Glomerular visceral epithelial cell (primary cell): ENCODE results near the gene MTSS2.

Experiments used
- DNase-seq: peaks from one replicate; pipeline ENCODE4 v3.0.0-alpha.2; 2016; ENCODE audit errors: extremely low spot score

The MTSS2 gene

DNA sequence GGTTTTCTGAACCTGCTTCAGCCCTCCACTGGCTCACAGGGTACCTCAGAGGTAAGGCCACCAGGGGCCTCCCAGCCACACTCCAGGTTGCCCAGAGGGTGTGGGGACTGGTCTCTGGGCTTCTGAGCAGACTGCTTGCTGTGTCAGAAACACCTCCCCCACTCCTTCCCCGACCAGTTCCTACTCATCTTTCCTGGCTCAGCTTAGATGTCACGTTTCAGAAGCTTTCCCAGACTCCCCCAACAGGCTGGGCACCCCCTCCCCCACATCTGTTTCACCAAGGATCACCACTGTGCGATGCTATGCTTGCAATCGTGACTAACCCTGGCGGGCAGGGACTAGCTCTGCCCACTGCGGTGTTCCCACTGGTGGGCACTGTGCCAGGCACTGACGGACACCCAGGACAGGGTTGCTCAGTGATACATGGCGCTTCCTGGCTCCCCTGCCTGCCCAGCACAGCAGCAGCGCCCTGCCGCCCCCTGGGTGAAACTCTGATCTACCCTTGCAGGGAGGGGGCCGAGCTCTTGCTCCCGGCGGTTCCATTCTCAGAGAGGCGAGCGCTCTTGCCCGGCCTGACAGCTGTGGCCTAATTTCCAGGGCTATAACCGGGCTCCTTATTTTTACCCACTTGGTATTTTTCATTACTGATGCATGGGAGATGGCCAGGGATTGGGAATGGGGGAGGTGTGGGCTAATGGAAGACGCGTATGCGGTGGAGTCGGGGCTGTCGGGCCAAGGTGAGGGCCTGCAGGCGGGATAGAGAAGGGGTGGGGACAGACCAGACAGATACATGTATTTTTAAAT lies 29.4 kb upstream of the MTSS2 start:
- DNase-seq = peak; percentile 99

DNA sequence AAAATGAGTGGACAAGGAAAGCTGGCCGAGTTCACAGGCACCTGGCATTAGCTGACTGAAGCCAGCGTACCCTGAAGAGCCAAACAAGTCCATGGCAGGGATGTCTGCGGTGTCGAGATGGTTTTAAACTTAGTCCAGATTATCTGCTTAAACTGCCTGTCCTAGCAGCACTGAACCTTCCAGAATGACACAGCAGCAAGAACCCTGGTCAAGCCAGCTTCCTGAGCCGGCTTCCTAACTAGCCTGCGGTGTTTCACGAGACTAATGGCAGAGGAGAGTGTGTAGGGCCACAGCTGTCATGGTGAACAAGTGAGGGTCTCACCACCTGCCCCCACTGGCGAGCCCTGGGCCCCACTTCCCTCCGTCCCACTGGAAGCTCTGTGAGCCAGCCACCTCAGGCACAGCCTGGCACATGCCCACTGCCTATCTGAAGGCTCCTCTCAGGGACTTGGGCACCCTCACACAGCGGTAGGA lies 28.8 kb upstream of the MTSS2 start:
- DNase-seq = no peak

DNA sequence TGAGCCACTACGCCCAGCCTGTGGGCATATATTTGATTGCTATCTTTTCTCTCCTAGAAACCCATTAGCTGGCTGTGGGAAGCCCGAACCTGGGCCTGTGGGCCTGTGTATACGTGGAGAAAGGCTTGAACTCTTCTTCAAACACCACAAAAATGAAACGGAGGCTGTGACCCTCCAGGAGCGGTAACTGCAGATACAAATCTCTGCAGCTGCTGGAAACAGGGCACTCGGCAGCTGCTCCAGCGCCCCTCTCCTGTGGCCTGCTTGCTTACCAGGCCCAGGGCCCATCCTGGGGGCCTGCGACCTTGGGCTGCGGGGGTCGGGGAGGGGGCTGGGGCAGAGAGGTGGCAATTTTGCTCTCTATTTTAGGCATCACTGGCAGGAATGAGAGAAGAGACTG lies 28.0 kb upstream of the MTSS2 start:
- DNase-seq = no peak

DNA sequence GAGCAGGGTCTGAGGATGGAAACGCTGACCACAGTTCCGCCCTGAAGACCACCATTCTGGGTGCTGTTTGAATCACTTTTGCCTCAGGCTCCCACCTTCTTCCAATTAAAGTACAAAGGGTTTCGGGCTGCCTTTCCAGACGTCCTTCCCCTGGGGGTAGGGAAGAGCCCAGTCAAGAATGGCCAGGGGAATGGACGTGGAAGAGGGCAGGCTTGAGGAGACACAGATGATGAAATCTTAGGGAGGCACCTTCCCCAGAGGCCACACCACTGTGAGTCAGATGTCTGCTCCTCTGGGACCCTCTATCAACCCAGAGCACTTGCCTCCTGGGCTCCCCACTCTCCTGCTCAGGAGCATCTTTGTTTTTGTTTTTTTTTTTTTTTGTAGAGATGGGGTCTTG lies 27.5 kb upstream of the MTSS2 start:
- DNase-seq = no peak

DNA sequence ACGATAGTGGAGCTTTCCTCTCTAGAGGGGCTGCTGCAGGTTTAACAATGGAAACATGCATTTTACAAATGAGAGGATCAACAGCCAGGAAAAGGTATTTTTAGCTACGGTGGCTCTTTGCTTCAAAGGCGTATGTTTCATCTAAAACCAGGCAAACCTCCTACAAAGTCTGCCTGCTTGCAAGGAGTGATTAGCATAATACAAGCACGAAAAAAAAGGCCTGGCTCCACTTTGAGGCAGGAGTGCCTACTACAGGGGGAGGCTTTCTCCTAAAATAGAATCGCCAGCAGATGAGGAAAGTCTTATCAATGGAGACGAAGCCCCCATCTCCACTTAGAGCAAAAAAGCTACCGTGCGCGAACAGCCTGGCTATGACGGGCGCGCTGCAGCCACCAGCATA lies 27.1 kb upstream of the MTSS2 start:
- no peak for DNase-seq

DNA sequence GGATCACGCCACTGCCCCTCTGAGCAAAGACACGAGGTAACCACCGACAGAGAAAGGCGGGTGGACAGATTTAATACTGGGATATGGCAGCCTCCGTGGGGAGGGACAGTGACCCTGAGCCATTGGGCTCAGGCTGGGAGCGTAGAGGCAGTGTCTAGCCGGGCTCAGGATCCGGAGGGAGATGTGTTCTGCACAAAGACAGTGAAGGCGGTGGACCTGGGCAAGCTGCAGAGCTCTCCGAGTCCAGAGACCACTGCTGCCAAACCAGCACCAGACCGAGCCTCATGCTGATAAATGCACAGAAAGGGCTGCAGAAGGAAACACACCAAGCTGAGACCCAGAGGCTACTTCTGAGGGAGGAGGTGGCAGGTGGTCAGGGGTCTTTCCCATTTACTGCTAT lies 26.5 kb upstream of the MTSS2 start:
- no peak for DNase-seq

DNA sequence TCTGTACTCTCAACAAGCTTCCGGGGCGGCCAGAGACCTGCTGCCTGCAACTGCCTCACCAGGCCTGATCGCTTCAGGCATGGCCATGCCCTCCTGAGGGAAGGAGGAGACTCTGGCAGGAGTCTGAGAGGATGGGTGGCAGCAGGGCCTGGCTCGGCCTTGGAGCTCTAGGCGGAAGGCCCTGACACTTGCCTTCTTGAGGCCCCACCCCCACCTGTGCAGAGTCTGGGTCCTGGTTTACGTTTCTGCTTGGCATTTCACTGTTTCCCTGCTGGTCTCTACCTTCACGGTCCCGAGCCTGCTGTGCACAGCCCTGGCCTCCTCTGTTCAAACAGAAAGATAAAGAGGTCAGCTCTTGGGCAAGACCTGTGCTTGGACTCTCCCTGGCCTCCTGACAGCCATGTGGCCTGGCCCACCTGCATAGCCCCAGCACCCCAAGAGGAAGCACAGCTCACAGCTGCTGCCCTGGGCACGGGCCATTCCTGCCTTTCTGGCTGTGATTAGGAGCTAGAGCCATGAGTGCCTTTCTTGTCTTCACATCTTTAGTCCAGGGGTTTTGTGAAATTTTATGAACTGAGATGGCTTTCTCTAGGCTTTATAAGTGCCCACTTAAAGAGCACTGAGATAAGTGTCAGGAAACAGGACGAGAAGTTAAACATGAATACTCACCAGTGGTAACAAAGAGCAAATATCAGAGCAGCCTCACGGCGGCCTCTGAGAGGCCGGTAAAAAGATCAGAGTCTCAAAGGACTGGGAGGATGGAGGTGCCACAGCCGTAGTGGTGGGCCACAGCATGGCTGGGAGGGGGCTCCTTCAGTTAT lies 25.6 kb upstream of the MTSS2 start:
- DNase-seq = no peak

DNA sequence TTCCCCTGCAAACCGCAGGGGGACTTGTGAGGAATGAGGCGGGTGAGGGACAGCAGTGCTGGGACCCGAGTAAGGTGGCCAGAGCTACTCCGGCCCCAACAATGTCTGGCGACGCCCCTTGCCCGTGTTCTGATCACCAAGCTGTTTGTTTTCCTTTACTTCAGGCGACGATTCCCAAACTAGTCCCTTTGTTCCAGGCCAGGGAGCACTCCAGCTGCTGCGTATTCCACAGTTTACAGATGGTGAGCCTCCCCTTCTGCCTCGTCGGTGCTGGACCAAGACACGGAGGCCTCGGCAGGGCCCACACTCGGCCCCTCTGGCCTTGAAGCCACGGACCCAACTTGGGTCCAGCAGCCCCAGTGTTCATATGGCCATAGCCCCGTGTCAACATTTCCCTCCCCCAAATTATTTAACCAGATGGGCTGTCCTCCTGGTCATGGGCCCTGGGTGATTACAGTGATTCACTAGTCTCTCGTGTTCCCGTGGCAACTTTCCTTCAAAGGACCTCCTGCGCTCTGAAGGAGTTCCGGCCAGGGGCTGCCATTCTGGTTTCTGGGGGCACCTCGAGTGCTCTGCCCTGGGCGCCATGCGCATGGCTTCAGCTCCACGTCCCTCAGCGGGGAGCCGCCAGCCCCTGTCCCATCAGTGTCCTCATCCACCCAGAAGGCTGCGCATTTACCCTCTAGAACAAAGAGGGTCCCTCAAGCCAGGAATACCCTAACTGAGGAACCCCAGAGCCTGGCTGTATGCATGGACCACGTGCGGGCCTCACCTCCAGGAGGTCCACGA lies 24.8 kb upstream of the MTSS2 start:
- DNase-seq = no peak

DNA sequence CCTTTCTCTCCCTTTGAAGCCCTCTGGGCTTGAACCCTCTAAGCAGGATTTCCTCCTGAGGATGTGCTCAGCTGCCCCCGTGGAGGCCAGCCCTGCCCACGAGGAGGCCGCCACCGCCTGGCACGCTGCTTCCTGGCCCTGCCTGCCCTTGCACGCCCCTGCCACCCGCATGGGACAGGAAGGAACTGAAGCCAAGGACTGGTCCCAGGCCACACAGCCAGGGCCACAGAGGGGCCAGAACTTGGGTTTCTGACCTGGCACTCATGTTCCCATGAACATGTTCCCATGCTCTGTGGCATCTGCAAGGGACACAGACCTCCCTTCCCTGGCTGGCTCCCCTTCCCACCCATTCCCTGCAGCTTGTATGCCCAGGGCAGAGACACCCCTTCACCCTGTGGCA lies 24.1 kb upstream of the MTSS2 start:
- DNase-seq = no peak

DNA sequence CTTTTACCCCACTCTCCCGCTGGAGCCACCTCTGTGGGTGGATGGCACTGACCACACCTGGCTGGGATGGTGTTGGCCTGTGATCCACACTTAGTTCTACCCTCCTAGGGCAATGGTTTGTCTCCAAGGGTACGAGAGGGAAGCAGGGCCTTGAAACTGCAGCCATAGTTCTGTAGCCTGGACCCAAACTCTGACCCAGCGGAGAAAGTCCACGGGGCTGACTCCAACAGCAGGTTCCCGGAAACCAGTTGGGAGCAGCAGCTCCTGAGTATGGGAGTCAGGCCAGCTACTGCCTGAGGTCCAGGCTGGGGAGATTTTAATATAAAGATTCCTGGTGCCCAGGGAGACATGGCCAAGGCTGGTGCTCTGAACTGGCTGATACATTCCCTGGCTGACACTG lies 23.6 kb upstream of the MTSS2 start:
- DNase-seq = no peak

DNA sequence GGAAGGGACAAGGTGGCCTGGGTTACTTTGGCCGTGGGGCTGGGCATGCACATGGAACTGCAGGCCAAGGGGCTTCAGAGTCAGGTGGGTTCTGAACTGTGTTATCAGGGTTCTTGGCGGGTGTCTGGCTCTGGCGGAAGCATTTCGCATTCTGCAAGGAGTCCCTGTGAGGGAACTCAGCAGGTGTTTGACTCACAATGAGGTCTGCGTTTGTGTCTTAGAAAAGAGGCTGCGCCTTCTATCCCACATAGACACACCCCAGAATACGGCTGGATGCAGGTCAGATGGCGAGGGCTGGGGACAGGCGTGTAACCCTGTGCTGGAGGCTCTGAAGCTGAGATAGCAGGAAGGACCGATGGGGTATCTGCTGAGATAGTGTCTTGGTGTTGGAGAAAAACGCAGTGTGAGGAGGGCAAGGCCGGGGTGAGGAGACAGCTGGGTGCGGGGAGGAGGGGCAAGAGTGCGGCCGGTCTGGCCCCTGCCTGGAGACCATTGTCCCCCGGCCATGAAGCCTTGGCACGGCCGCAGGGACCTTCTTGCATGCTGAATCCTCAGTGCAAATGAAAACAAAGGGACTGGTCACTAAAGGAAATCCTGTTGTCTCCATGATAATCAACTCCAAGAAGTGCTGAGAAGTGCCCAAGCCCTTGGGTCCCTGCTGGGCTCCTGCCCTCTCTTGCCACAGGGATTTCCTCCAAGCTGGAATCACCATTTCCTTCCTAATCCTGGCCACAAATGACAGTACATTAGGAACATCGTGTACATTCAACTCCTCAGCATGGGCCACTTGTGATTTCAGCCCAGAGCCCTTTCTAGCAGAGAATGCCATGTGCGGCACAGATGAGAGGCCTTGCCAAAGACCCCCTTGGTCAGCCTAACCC lies 22.8 kb upstream of the MTSS2 start:
- no peak for DNase-seq

DNA sequence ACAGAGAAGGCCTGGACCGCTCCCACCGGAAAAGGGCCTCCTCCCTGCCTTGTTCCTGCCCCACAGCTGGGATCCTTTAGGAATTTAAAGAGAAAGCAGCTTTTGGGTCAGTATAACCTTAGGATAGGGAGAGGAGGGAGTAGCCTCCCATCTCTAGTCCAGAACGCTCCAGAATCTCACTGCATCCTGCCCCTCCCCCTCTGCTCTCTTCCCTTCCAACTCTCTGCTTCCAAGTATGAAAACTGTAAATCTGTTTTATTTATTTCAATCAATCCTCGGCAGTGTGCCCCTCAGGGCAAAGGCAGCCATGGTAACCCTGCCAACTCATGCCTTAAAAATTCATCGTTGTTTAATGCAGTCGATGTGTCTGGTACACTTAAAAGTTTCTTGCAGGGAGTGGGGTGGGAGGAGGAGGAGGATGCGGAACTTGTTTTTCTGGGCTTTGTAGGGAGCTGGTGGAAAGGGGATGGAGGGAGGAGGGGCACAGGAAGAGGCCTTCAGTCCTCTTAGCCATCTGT lies 21.2 kb upstream of the MTSS2 start:
- DNase-seq = peak; percentile 33

DNA sequence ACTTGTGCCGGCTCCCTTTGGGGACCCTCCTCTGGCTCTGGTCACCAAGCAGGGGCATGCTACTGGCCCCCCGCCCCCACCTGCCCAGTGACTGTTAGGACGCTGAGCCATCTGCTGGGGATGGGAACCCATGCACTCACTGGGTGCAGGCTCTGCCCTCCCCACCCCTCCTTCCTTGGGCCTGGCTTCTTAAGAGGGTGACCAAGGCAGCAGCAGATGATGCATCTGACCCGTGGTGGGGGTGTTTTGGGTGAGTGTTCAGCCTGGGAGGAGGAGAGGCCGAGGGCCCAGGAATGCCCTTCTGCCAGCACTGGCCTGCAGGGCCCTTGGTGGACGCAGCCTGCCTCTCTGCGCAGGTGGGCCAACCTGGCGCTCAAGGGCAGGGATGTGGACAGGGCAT lies 19.2 kb upstream of the MTSS2 start:
- DNase-seq = no peak

DNA sequence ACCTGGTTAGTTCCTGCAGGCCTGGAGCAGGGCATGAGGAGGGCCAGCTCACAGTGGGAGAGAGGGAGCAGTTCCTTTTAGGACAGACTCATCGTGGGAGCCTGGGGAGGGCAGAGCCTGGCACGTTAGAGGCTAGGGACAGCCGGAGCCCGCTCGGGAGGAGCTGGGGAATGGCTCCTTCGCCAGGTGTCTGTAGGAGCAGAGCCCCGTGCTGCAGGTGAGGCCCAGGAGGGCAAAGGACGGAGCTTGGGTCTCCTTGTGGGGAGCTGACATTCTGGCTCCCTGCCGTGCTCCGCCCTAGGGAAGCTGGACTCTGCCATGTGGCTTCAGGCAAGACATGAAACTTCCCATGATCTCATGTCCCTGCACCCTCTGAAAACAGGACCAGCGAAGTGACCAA lies 18.7 kb upstream of the MTSS2 start:
- DNase-seq = no peak

DNA sequence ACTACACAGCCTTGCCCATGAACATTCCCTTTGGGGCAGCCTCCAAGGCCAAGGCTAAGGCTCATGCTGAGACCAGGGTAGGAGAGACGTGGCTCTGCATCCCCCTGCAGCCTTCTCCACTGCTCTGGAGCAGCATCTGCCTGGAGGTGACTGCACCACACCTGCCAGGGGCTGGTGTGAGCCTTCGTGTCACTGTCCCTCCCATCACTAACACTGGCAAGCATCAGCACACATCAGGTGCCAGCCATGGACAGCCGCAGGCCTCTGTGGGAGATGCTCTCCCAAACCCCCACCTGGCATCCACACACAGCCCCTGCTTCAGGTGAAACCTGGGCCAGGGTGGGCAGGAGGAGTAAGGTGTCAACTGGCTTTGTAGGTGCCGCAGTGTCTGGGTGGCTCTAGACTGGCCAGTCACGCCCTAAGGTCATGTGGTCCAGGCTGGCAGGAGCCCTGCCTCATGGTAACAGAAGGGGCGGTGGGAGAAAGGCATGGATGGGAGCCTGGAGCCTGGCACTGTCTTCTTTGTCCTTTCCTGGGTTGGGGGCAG lies 18.1 kb upstream of the MTSS2 start:
- DNase-seq = no peak

DNA sequence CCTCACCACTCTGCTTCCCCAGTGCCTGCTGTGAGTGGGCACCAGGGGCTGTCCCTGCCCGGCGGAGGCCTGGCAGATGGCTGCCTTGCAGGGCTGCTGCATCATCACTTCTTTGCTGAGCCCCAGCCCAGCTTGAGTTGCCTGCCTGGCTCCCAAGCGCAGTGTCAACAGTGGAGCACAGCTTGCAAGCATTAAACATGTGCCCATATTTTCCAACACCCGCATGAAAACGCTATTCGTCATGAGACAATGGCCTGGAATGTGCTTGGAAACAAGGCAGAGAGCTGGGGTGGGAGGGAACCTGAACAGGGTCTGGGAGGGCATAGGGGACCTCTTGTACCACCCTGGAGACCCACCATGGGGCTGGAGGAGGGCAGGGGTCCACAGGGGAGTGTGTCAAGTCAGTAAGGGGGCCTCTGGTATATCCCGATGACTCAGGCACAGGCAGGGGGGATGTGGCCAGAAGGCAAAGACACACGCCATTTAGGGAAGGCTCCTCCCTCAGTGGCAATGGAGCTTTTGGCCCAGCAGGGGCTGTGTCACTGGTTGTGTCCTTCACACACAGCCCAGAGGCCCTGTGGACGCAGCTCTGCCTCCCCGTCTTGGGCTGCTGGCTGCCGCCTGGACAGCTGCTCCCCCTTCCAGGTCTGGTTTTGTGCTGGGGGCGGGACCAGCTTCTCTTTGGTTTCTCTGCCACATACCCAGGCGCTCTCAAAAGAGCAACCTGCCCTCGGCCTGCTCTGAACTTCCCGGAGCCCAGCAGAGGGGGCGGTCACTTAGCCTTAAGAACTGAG lies 17.4 kb upstream of the MTSS2 start:
- DNase-seq = peak; percentile 20

DNA sequence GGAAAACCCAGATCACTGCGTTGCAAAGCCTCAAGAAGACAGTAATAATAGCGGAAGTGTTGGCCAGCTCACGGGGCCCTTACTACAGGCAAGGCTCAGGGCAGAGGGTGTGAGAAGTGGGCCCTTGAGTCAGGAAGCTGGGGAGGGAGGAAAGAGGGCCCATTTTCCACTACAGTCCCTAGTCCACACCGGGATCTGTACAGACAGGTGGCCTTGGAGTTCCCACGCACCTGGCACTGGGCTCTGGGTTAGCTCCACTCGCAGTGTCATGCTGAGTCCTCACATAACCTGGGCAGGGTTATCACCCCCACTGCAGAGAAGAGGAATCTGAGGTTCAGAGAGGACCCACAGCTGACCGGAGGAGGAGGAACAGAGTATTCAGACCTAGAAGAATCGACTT lies 16.8 kb upstream of the MTSS2 start:
- DNase-seq = no peak

DNA sequence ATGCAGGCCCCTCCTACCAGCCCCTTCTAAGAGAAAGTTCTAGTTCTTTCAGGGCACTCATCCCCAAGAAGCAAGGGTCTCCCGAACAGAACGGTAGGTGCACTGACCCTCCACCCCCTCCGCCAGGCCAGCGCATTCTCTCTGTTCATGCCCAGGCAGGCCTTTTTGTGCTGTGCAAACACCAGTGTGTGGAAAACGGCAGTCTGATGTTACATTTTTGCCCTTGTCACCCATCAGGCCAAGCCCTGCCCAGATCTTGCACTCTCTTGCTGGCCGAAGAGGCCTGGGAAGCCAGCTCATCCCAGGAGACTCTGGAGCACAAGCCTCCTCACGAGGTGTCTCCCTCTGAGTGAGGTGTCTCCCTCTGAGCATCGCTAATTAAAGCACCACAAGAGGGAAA lies 16.1 kb upstream of the MTSS2 start:
- DNase-seq = no peak

DNA sequence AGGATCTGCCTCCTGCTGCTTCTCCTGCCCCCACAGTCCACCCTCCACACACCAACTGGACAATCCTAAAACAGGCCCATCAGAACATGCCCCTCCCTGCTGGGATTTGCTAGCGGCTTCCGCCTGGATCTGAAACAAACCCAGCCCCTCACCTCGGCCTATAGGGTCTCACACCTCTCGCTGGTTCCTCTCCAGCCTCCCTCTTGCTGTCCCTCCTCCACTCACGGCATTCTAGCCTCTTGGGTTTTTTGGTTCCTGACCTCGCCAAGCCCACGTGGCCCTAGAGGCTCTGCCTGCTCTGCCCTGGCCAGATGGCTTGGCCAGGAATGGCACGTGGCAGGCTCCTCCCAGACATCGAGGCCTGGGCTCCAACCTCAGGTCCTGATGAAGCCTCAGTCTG lies 15.7 kb upstream of the MTSS2 start:
- no peak for DNase-seq

DNA sequence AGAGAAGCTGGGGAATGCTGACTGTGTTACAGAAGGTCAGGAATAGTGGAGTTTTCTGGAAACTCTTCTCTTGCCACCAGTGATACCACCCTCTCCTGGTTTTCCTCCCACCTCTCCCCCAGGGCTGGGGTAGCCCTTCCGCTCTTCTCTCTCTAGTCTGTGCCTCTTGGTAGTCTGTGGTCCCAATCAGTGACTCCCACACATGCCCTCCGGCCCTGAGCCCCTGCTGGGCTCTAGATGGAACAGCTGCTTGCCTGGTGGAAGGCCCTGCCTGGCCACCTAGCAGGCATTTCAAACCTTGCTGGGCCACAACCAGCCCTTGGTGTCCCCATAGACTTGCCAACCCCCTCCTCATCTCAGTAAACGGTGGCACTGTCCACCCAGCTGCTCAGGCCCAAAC lies 15.2 kb upstream of the MTSS2 start:
- DNase-seq = no peak
